Fibroblast of gingiva (primary cell): ENCODE data around the gene EID2B.

Source experiments
- DNase-seq: peaks from one replicate; pipeline ENCODE4 v3.0.0-alpha.2; 2011; ENCODE audit warnings: low read depth

The EID2B gene

GRCh38 chr19:39498798-39499642 is 33.6 kb downstream of the EID2B start, which contains the start of gene DLL3:
Gene DLL3, plus strand, starts transcription at chr19:39498947. Its CDS starts 28 bp downstream, at chr19:39498975.
- DNase-seq, result no peak

- DNase-seq, result no peak
These were observed 34.5 kb downstream of the EID2B start for GRCh38 chr19:39497996-39498797.

- DNase-seq, result no peak
These were observed 35.0 kb downstream of the EID2B start for GRCh38 chr19:39497701-39497995.

- no peak for DNase-seq
These were observed 36.6 kb downstream of the EID2B start for GRCh38 chr19:39496063-39496462.

GRCh38 chr19:39494661-39495060 is 38.0 kb downstream of the EID2B start:
- DNase-seq, result no peak

- DNase-seq, result no peak
These were observed 39.9 kb downstream of the EID2B start for GRCh38 chr19:39492788-39493187.

- no peak for DNase-seq
These were observed 40.4 kb downstream of the EID2B start for GRCh38 chr19:39492225-39492624.

GRCh38 chr19:39489756-39490155 is 42.9 kb downstream of the EID2B start:
- no peak for DNase-seq

GRCh38 chr19:39483141-39483540 is 49.5 kb downstream of the EID2B start:
- no peak for DNase-seq

- DNase-seq, result no peak
These were observed 51.0 kb downstream of the EID2B start for GRCh38 chr19:39481676-39482075.

GRCh38 chr19:39481229-39481545 is 51.5 kb downstream of the EID2B start:
- no peak for DNase-seq
